NCI-H1930 (cell line): ENCODE results near the gene SLX4IP.

Experiments used
- DNase-seq, 2 experiments: peaks; one replicate each; lab custom pipeline; 2025; lab: John Stamatoyannopoulos, UW

SLX4IP gene

DNA sequence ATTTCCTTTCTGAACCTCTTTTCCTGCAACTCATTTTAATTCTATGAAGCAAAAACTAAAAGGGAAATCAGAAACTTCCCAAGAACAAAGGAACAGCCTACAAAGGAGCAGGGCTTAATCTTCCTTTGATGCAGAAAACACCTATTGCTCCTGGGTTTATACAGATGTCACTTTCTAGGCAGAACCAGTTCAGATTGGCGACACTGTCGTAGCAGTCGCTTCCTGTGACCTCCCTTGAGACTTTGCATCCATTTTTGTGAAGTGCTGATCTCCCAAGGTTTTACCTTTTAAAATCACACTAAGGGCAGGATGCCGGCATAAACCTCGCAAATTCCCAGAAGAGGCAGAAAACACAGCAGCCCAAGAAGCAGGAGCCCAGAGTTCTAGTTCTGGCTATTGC is 198.6 kb downstream of the SLX4IP start:
- DNase-seq = no peak

DNA sequence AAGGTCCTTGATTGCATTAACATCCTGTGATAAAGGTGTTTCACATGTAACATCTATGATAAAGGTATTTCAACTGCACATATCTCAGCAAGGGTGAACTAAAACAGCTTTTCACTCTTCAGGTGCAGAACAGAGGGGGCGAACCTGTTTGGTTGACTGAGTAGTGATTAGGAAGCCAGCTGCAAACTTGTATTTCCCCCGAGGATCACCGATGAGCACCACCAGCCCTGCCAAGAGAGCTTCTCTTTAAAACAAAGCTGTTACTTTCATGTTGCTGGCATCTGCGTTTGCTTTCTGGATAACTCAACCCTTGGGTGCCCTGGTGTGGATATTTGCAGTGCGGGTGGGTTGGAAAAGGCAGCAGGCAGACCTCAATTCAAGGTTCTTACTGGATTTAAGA is 199.1 kb downstream of the SLX4IP start:
- DNase-seq = no peak

DNA sequence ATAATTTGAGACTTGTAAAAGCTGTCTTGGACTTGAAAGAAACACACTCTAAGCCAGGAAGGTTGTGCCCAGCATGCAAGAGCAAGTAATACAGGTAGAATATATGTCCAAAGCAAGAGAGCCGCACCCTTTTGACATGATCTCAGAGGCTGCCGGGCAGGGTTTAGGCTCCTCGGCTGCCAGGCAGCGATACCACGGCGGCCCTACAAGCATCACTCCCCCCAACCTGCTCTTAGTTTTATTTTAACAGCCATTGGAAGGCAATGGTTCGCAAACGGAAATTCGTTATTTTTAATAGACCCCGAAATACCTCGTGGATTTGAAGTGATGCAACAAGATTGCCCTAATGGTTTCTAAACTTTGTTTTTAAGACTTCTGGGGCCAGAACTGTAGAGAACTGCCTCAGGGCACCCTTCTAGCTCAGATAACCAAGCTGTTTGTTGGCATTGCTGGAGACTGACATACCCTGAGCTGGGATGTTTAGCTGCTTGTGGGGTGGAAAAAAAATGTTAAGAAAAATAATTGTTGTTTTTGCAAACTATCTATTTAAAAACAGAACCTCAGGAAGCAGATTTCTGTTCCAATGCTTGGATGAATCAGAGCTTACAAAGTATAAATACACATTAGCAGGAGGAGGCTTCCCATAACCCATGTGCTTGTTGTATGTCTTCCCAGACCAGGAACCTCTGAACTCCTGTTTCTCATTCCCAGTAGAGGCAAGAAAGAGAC is 199.7 kb downstream of the SLX4IP start:
- no peak for DNase-seq

DNA sequence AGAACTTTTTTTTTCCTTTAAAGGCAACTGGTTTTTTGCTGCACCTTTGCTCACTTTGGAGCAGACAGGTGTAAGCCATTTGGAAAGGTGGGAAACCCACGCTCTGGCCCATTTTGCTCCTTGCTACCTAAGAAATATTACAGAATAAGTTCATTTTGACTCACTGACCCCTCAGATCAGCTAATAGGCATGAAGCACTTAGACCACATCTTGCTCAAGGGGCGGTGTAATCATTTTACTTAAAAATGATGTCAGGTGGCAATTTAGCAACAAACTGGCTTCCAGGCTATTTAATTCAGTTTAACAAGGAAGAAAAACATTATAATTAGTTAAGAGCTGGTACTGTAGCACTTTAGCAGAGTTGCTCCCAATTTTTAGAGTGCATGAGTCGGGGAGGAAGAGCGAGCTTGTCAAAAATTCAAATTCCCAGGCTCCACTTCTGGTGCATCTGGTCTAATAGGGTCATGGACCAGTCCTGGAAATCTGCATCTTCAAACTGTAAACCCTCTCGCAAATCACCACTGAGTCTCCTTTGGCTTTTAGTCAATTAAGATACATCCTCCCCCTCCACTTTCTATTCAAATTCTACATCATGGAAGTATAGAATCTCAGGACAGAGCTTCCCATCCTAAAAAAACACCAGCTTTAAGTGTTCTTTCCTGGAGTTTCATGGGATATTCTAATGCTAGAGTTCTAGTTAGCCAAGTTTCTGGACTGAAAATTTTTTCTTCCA is 200.5 kb downstream of the SLX4IP start:
- no peak for DNase-seq

DNA sequence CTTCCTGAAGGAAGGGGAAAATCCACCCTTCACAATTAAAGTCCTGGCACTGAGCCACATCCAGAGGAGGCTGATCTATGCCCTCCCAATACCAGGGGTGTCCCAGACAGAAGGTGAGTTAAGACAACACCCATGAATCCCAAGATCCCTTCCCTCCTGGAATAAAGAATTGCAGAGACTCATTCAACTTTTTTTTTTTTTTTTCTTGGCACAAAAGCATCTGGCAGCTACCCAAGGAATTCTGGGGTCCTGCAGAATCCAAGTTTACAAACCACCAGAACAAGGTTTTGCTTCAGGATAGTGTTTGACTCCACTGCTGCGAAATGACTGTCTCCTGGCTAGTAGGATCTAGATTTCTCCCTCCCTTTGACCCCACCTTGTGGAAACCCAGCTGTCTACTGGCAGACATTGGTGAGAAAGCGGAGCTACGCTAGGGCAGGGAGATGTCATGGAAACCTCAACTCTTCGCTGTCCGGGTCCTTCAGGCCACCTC is 201.3 kb downstream of the SLX4IP start:
- DNase-seq = no peak

DNA sequence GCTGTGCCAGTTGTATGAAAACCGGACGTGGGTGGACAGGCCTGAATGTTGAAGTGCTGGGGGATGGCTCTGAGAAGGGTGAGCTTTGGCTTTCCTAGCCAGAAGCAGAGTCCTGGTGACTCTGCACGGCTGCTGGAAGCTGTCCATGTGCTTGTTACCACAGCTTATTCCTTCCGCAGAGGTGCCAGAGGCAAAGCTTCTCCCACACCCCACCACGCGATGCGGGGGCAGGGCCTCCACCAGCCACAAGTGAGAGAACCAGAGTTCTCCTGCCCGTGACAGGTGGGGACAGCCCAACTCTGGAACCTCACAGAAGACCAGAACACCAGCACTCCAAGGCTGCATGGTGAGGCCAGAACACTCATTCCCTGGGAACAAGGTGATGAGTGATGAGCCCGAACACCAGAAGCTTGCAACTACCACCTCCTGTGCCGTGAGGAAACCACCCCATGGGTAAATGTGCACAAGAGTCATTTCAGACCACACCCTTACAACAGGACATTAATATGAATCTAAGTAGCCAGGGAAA is 202.0 kb downstream of the SLX4IP start:
- no peak for DNase-seq

DNA sequence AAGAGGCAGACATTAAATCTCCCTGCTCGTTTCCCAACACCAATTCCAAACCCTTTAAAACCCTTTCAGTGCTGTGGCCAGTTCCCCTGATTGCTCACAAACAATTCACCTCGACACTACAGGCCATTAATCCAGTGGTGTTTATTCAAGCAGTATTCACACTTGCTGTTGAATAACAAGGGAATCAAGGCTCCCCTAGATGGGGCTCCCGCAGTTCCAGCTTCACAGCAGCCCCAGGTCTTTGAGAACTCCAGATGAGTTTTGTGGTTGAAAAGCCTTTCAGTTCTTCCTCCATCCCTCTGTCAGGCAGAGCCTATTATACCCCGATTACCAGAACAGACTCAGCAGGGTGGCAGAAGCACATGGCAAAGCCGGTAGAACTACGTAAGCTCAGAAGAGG is 202.5 kb downstream of the SLX4IP start:
- no peak for DNase-seq

DNA sequence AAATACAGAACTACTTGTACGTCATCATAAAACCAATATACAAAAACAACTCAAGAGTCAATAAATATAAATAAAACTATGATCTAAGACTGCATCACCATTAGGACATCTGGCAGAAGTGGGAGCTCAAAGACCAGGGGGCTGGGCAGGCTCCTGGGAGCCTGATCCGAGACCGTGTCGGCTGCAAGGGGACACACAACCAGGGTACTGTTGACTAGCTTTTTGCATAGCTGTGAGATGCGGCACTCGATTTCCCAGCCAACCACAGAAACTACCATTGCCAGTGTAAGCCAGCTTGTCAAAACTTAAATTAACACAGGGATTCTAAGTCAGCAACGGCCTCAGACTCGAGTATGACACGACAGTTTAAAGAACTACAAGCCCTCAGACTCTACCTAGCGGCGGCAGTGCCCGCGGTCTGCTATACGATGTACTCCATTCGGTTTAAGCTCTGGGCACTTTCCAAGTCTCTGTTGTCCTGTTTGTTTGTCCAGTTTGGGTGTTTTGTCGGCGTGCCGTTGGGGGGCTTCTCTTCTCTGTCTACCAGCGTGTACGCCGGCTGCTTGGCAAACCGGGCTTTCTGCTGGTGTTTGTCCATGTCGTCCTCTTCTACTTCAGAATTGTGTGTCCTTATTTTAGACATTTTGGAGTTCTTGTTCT is 204.1 kb downstream of the SLX4IP start:
- DNase-seq = no peak

DNA sequence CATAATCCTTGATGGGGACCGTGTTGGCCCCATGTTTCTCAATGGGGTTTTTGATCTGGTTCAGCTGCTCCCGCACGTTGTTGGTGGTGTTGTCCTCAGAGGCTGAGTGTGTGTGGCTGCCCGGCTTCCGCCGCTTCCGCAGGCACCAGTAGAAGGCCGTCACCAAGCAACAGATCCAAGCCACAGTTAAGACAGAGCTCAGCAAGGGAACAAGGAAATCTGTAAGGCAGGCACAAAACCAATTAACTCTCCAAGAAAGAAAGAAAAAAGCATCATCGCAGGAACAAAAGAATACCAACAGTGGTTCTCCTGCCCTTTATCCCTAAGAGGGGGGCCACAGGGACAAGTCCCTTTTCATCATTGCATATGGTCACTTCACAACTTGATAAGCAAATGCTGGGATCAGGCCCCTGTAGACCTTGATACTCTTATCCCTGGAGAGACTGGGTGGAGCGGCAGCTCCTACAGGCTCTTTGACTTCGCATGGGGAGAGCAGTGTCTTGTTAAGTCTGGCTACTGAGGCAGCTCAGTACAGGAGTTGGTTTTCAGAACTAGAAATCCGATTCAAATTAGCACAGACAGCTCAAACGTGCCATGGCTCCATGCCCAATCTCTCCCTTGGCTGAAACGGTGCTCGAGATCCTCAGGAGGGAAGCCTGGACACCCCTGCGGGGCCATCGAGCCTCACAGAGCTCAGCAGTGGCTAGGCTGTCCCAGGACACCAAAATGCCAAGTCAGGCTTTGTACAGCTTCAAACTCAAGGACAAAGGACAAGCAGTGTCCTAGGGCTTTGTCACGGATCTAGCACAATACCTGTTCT is 204.8 kb downstream of the SLX4IP start:
- no peak for DNase-seq

DNA sequence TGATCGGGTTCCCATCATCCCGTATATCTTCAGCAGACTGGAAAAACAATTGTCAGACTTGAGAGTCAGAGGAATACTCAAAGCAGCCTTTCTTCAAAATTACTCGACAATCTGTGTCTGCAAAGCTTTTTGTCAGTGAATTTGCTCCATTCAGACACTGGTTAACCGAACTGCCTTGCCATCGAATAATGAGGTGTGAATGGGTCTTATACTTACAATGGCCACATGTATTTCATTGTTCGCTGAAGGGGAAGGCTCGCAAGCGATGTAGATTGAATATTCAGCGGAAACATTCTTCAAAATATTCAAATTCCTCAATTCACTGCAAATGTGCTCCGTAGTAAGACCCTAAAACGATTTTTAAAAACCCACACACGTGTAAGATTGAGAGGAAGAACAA is 205.8 kb downstream of the SLX4IP start:
- no peak for DNase-seq

DNA sequence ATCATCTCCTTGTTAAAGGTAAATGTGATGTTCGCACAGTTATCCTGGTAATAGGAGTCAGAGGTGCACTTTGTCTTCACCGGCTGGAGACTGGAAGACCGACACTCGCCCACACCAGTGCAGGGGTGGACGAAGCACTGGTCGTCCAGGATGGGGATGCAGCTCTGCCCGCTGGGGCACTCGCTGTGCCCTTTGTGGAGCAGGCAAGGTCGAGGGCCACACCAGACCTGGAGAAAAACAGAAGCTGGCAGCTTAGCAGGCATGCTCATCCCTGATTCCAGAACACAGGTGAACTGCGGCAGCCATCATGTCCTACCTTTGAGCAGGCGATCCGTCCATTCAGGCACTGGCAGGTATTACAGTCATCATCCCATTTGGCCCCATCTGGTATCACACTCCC is 206.4 kb downstream of the SLX4IP start:
- no peak for DNase-seq

DNA sequence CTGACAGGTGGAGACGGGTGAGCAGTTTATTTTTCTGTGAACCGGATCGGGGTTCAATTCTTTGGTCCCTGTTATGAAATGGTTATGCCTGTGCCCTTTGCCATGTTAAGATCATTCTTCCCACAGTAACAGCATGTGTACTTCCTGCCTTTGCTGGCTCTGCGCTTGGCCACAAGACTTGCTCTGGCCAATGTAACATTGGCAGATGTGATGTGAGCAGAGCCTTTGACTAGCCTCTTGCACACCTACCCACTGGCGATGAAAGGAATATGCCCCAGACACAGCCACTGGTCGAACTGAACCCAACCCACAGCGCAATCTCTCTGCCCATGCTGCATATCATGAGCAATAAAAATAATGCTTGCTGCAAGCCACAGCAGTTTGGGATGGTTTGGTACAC is 206.8 kb downstream of the SLX4IP start:
- DNase-seq = no peak

DNA sequence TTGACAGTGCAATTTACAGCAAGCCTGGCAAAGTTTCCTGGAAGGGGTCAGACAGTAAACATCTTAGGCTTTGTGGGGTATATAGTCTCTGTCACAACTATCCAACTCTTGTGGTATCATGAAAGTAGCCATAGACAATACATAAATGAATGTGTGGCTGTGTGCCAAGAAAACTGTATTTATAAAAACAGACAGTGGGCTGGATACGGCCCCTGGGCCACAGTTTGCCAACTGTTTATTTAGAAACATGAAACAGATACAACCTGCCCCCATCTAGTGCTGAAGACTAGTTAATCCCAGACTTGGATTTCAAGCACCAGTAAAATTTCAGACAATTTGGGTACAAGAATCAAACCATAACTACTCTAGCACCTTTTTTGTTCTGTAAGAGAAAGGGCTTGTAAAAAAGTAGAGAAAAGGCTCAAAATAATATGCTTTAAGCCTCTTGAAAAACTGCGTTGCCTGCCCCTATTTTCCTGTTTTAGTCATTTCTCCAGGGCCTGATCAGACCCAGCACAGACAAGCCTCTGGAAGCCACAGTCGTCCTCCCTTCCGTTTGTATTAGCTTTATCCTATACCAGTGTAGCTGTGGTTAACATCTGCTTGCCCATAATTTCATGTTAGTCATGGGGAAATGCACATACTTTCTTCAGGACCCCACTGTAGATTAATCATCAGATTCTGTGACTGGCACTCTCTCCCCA is 207.9 kb downstream of the SLX4IP start:
- DNase-seq = no peak

DNA sequence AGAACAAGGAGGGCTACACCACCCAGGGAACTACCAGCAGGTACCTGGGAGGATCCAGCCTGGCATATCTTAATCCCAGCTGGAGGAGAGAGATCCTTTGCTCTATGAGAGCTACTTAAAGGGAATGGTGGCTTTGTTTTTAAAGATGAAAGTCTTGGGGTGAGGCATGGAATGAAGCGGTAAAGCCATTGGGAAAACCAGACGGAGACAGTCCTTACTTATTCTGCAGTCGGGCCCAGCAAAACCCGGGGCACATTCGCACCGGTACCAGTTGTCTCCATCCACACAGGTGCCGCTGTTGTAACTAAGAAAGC is 208.4 kb downstream of the SLX4IP start:
- DNase-seq = no peak

DNA sequence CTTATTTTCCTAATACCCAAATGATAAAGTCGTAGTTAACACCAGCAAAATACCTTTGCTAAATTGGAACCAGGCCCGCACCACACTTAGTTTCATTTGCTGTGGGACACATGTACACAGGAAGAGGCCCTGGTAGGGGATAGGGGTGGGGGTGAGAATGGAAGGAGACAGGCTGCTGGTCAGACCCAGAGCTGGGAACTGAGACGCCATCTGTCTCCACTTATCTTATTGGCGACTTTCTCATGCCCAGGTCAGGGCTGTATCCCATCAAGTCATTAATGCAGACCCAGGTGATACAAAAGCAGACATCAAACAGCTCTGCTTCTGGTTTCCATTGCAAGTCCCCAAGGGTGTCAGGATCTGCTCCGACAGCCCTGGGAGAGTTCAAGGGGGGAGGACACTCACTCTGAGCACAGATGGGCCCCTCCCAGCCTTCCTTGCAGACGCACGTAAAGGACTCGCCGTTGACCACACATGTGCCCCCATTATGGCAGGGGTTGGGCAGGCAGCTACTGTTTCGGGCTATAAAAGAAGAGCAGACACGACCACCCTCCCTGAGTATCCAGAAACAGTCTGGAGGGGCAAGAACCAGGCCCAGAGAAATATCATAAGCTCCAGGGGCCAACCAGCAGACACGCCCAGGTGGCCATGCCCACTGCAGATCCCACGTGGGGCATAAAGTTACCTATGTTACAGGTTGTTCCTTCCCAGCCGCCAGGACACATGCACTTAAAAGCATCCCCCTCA is 209.5 kb downstream of the SLX4IP start:
- no peak for DNase-seq

DNA sequence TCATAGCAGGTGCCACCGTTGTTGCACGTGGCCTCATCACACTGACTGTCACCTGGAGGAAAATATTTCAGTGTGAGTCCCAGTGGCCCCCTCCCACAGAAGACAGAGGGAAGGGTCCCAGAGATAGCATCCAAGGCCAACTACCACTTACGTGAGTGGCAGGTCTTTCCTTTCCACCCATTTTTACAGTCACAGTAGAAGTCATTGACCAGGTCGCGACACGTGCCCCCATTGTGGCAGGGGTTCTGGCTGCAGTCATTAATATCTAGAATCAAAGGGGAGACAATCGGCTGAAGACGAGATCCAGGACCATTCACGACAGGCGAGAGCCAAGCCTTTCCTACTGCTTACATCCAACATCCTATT is 210.1 kb downstream of the SLX4IP start:
- no peak for DNase-seq

DNA sequence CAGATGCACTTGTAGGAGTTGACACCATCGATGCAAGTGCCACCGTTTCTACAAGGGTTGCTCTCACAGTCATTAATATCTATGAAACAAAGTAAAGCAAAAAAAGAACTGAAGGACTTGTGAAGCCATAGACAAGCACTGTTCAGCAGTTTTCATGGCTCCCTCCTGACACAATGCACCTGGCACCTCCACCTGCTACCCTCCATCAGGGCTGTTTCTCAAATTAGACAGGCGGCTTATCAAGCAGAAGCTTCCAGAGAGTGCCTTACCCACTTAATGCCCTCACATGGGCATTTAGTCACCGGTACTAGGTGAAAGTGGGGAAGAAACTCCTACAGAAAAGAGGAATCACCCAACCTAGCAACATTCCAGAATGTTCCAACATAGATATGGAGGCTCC is 210.9 kb downstream of the SLX4IP start:
- DNase-seq = no peak

DNA sequence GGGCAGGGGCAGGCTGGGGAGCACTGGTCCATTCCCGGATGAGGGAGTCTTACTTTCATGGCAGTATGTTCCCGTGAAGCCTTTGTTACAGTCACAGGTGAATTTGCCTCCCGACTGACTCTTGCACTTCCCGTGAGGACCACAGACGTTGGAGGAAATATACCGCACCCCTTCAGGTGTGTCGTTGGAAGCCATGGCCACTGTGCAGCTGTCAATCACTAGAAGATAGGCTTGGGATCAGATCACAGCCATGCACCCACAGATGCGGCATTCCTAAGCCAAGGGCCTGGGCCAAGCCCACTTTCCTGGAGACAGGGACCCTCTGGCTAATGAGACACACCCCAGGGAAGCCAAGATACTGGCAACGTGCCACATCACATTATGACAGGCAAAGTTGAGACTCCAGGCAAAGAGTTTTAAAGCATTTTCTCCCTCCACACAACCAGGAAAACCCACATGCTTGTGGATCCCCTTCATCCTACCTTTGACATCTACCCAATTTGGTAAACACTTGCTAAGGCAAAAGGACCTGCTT is 211.8 kb downstream of the SLX4IP start:
- DNase-seq = no peak

DNA sequence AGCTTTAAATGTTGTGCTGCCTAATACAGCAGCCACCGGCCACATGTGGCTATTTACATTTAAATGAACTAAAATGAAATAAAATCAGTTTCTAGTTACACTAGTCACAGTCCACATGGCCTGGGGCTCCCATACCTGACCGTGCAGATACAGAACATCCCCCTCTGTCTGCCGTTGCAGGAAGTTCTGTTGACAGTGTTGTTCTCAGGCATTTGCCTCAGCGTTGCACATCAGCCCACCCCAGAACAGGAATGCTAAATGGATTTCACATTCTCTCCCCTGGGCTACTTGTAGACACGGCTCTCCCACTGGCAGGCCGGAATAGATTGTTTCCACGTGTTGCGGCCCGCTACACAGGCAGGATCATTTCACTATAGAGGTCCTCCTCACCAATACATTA is 212.4 kb downstream of the SLX4IP start:
- no peak for DNase-seq

DNA sequence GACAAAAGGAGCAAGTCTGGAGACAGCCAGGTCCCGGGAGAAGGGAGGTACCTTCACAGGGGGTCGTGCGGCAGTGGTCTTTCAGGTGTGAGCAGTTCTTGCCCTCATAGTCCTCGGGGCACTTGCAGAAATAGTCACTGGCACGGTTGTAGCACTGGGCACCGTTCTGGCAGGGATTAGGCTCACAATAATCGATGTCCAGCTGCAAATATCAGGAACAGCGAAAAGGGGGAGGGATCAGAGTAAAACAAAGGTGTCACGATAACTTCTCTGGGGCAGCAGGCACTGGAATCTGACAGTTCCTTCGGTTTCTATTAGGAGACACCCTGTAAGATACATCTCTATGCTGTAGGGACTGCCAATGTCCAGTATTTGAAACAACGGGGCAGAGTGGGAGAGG is 212.8 kb downstream of the SLX4IP start:
- no peak for DNase-seq

DNA sequence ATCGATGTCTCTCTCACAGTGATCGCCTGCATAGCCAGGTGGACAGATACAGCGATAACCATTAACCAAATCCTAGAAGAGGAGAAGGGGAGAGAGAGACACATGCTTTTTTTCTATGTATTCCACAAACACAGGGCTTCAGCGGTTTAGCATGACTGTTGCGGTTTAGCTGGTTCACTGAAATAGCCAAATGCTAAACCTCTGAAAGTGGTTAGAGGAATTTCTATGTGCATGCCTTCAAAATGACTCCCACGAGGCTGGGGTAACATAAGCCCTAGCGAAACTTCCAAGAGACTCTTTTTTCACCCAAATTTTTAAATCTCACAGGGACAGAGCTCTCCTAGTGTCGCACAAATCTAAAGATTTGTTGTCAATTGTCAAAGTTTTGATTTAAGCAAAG is 213.5 kb downstream of the SLX4IP start:
- no peak for DNase-seq
